Inflammatory macrophage treated with lipopolysaccharide for 4 hours (primary cell): ENCODE results near the gene TMEM235.

ENCODE experiments used
- DNase-seq: peaks from one replicate; pipeline ENCODE4 v3.0.0-alpha.2; 2020

Gene TMEM235

DNA sequence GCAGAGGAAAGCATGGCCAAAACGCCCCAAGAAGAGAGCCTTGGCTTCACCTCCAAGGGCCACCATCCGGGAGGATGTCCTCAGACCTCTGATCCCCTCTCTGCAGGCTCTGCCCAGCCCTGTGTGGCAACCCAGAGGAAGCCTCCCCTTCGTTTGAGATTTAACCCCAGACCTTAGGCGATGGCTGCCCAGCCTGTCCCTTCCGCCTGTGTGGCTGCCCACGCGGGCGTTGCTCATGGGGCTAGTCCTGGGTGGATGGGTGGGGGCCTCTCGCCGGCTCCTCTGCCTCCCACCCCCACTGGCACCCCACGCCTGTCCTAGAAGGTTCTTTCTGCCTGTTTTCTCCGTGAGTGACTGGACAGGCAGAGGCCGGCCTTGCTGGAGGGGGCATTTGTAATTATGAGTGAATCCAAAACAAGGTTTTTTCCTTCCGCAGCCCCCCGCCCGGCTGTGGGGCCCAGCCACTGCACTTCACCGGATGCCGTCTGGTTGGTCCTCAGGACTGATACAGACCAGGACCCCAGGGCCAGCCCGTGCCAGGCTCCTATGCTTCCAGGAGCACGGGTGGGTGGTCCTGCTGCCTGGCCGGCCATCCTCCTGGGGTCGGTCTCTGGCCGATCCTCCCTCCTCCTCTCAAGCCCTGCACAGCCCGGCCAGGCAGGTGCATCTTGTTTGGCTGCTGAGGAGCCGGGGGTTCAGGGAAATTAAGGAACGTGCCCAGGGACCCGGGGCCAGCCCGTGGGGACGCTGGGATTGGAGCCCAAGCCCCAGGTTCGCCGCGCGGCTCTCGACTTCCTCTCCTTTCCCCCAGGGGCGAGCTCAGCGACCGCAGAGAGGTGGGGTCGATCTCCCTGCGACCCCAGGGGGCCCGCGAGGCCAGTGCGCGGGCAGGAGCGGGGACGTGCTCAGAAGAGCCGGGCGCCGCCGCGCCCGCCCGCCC, at the start of gene TMEM235:
Gene TMEM235 (plus strand): TSS at position 636 of the 940 bp plus-strand sequence. CDS start 393 bp downstream, outside the sequence.
- no peak for DNase-seq

GRCh38 chr17:78182504-78182903, 48.9 kb upstream of the TMEM235 start:
- no peak for DNase-seq

DNA sequence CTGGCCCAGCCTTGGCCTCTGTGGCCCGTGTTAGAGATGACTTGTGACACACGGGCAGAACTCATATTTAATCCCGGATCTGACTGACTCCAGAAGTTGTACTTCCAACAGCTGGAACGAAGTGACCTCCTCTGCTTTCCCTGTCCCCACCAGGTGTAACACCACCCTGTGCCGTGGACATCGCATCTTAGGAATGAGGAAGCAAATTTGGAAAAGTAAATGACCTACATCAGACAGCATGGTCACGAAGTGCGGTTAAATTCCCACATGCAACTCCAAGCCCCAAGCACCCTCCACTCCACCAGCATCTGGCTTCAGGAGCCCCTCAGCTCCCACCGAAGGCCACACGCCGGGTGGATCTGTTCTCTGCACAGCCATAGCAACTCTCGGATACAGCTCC, 47.5 kb upstream of the TMEM235 start:
- DNase-seq, result no peak

GRCh38 chr17:78184351-78184750, 47.1 kb upstream of the TMEM235 start:
- no peak for DNase-seq

- DNase-seq, result no peak
These were observed 46.6 kb upstream of the TMEM235 start for GRCh38 chr17:78184868-78185267.

GRCh38 chr17:78185981-78186691, 45.3 kb upstream of the TMEM235 start:
- DNase-seq, result peak; percentile 59

GRCh38 chr17:78186692-78187595, 44.5 kb upstream of the TMEM235 start, which contains the start of the genes AFMID and TK1:
Gene AFMID (plus strand): TSS chr17:78187362. CDS start chr17:78187371, 9 bp downstream.
Gene TK1 (minus strand): TSS chr17:78187052. CDS start chr17:78186994, 58 bp downstream.
- DNase-seq, result peak; percentile 98

- no peak for DNase-seq
These were observed 34.7 kb upstream of the TMEM235 start for GRCh38 chr17:78196716-78197115.

DNA sequence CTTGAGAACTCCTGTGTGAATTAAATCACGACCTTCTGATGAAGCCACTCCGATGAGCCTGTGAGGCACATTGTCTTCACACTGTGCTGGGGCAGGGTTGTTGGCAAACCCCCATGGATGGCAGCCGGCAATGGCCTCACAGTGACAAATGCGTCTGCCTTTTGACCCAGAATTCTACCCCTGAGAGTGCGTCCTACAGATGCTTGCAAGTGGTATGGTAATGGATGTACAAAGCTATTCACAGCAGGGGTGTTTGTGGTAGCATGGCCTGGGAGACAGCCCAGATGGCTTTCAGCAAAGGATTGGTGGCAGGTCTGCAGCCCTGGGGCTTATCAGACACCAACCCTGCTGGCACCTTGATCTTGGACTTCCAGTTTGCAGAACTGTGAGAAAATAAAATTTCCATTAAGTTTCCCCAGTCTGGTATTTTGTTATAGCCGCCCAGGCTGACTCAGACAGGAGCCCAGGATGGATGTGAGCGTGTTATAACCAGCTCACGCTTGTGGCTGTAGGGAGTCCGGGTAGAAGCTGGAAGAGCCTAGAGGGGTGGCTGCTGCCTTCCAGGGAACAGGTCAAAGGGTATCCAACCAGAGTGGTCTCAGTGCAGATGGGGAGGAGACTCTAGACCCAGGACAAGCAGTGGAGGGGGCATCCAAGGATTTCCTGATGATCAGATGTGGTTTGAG, 34.1 kb upstream of the TMEM235 start:
- DNase-seq, result no peak

- no peak for DNase-seq
These were observed 31.0 kb upstream of the TMEM235 start for GRCh38 chr17:78200451-78200850.

- DNase-seq, result no peak
These were observed 28.8 kb upstream of the TMEM235 start for GRCh38 chr17:78202666-78203065.

- no peak for DNase-seq
These were observed 26.9 kb upstream of the TMEM235 start for GRCh38 chr17:78204387-78205123.

- no peak for DNase-seq
These were observed 26.2 kb upstream of the TMEM235 start for GRCh38 chr17:78205124-78205775.

DNA sequence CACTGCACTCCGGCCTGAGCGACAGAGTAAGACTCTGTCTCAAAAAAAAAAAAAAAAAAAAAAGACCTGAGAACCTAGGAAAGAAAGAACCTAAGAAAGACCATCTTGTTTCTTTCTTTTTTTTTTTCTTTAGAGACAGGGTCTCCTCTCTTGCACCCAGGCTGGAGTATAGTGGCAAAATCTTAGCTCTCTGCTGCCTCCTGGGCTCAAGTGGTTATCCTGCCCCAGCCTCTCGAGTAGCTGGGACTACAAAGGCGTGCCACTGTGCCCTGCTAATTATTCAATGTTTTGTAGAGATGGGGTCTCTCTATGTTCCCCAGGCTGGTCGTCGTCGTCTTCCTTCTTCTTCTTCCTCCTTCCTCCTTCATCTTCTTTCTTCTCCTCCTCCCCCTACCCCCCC, 25.1 kb upstream of the TMEM235 start:
- DNase-seq, result no peak

- no peak for DNase-seq
These were observed 22.9 kb upstream of the TMEM235 start for GRCh38 chr17:78208486-78208885.

DNA sequence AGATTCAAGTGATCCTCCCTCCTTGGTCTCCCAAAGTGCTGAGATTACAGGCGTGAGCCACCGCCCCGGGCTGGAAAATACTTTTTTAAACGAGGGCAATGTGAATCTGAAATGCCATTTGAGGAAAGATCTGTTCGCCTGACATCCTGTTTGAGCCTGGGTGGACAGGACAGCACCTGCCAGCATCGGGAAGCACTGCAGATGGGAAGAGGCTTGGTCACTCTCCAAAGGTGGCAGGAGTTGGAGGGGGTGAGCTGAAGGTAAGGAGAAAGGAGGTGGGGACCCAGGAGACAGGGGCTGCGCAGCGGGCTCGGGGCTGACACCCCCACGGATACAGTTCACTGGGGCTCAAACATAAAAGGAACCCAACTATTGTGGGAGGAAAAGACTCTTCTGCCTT, 21.3 kb upstream of the TMEM235 start:
- no peak for DNase-seq

DNA sequence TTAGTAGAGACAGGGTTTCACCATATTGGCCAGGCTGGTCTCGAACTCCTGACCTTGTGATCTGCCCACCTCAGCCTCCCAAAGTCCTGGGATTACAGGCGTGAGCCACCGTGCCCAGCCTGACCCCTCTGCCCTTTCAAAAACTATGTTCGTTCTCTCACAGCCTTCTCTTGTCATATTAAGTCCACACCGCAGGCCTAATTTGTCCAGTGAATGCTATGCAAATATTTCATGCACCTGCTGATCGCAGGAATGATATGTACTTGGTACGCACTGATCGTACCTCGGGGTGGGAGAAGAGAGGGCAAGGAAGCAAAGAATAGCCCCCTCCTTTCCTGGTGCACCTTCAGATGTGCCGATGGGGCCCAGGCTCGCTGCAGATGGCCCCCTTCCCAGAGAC, 20.4 kb upstream of the TMEM235 start:
- DNase-seq, result no peak

DNA sequence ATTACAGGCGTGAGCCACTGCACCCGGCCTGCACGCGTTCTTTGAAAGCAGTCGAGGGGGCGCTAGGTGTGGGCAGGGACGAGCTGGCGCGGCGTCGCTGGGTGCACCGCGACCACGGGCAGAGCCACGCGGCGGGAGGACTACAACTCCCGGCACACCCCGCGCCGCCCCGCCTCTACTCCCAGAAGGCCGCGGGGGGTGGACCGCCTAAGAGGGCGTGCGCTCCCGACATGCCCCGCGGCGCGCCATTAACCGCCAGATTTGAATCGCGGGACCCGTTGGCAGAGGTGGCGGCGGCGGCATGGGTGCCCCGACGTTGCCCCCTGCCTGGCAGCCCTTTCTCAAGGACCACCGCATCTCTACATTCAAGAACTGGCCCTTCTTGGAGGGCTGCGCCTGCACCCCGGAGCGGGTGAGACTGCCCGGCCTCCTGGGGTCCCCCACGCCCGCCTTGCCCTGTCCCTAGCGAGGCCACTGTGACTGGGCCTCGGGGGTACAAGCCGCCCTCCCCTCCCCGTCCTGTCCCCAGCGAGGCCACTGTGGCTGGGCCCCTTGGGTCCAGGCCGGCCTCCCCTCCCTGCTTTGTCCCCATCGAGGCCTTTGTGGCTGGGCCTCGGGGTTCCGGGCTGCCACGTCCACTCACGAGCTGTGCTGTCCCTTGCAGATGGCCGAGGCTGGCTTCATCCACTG, 17.3 kb upstream of the TMEM235 start, which contains the start of gene BIRC5:
Gene BIRC5 (plus strand): TSS at position 238 of the 690 bp plus-strand sequence. CDS start 64 bp downstream, at position 302.
- DNase-seq, result peak; percentile 88

DNA sequence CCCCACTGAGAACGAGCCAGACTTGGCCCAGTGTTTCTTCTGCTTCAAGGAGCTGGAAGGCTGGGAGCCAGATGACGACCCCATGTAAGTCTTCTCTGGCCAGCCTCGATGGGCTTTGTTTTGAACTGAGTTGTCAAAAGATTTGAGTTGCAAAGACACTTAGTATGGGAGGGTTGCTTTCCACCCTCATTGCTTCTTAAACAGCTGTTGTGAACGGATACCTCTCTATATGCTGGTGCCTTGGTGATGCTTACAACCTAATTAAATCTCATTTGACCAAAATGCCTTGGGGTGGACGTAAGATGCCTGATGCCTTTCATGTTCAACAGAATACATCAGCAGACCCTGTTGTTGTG, 16.7 kb upstream of the TMEM235 start:
- DNase-seq, result no peak
